Measurements from ENCODE around the gene GLYR1. TPM values are rescaled to one million over a fixed set of nuclear protein-coding genes. Genes with fewer than 3 reads are reported as not detected.

Gene GLYR1
- total RNA-seq, 4 donors from 2014 or later, result 38.8 to 64.7 (median 41.5) TPM

GRCh38 chr16:4876646-4877379, 29.7 kb upstream of the GLYR1 start:
- TF ChIP-seq CTCF (IDR thresholded peaks at IDR 0.05; ENCODE audit: low read depth), result no peak

GRCh38 chr16:4874666-4875065, 27.6 kb upstream of the GLYR1 start:
- TF ChIP-seq CTCF (IDR thresholded peaks at IDR 0.05; ENCODE audit: low read depth), result no peak

- no peak for TF ChIP-seq CTCF (IDR thresholded peaks at IDR 0.05; ENCODE audit: low read depth)
These were observed 26.0 kb upstream of the GLYR1 start for GRCh38 chr16:4873091-4873490.

GRCh38 chr16:4871071-4871470, 24.0 kb upstream of the GLYR1 start:
- TF ChIP-seq CTCF (IDR thresholded peaks at IDR 0.05; ENCODE audit: low read depth), result no peak

GRCh38 chr16:4870138-4870671, 23.1 kb upstream of the GLYR1 start:
- no peak for TF ChIP-seq CTCF (IDR thresholded peaks at IDR 0.05; ENCODE audit: low read depth)

GRCh38 chr16:4869147-4869805, 22.2 kb upstream of the GLYR1 start:
- TF ChIP-seq CTCF (IDR thresholded peaks at IDR 0.05; ENCODE audit: low read depth), result no peak

GRCh38 chr16:4868535-4868934, 21.4 kb upstream of the GLYR1 start:
- TF ChIP-seq CTCF (IDR thresholded peaks at IDR 0.05; ENCODE audit: low read depth), result no peak

Measured in subcutaneous adipose tissue (tissue), 4 donors.